Measurements from ENCODE around the gene CD180. TPM values are rescaled to one million over a fixed set of nuclear protein-coding genes. Genes with fewer than 3 reads are reported as not detected.

CD180 gene
- total RNA-seq, 1 donor from 2014 or later, result not detected

GRCh38 chr5:67195406-67196275 lies 958 bp downstream of the CD180 start:
- H3K4me3 Mint-ChIP-seq (ENCODE audit: unreplicated experiment), result no peak overlapping the region
- H3K27ac Mint-ChIP-seq (ENCODE audit: unreplicated experiment), result no peak overlapping the region
- H3K4me1 Mint-ChIP-seq (ENCODE audit: low read depth, unreplicated experiment), result peaks cover 3% of the 10 kb centered on the region
- peaks cover 2% of the 10 kb centered on the region for H3K9me3 Mint-ChIP-seq (ENCODE audit: unreplicated experiment)
- H3K36me3 Mint-ChIP-seq (ENCODE audit: unreplicated experiment), result peaks cover 8% of the 10 kb centered on the region
- no peak for DNase-seq
- TF ChIP-seq CTCF (IDR thresholded peaks at IDR 0.05; ENCODE audit: partially characterized antibody, unreplicated experiment), result no peak
- H3K27me3 Mint-ChIP-seq (ENCODE audit: unreplicated experiment), result peaks cover 4% of the 10 kb centered on the region

GRCh38 chr5:67194166-67194565 lies 2.4 kb downstream of the CD180 start:
- H3K9me3 Mint-ChIP-seq (ENCODE audit: unreplicated experiment), result peaks cover 2% of the 10 kb centered on the region
- peaks cover 4% of the 10 kb centered on the region for H3K4me1 Mint-ChIP-seq (ENCODE audit: low read depth, unreplicated experiment)
- TF ChIP-seq CTCF (IDR thresholded peaks at IDR 0.05; ENCODE audit: partially characterized antibody, unreplicated experiment), result no peak
- H3K27ac Mint-ChIP-seq (ENCODE audit: unreplicated experiment), result no peak overlapping the region
- no peak overlapping the region for H3K4me3 Mint-ChIP-seq (ENCODE audit: unreplicated experiment)
- peaks cover 8% of the 10 kb centered on the region for H3K36me3 Mint-ChIP-seq (ENCODE audit: unreplicated experiment)
- DNase-seq, result no peak
- peaks cover 4% of the 10 kb centered on the region for H3K27me3 Mint-ChIP-seq (ENCODE audit: unreplicated experiment)

GRCh38 chr5:67193439-67193807 lies 3.2 kb downstream of the CD180 start:
- Mint-ChIP-seq H3K36me3 (ENCODE audit: unreplicated experiment) (peaks cover 8% of the 10 kb centered on the region), H3K4me1 (ENCODE audit: low read depth, unreplicated experiment) (peaks cover 4% of the 10 kb centered on the region), H3K9me3 (ENCODE audit: unreplicated experiment) (peaks cover 2% of the 10 kb centered on the region), H3K4me3 (ENCODE audit: unreplicated experiment) (no peak overlapping the region), H3K27me3 (ENCODE audit: unreplicated experiment) (peaks cover 4% of the 10 kb centered on the region), H3K27ac (ENCODE audit: unreplicated experiment) (no peak overlapping the region)
- no peak for DNase-seq
- TF ChIP-seq CTCF (IDR thresholded peaks at IDR 0.05; ENCODE audit: partially characterized antibody, unreplicated experiment), result no peak

- no peak for TF ChIP-seq CTCF (IDR thresholded peaks at IDR 0.05; ENCODE audit: partially characterized antibody, unreplicated experiment)
- Mint-ChIP-seq H3K36me3 (ENCODE audit: unreplicated experiment) (peaks cover 8% of the 10 kb centered on the region), H3K27ac (ENCODE audit: unreplicated experiment) (no peak overlapping the region), H3K27me3 (ENCODE audit: unreplicated experiment) (peaks cover 4% of the 10 kb centered on the region), H3K4me1 (ENCODE audit: low read depth, unreplicated experiment) (peaks cover 4% of the 10 kb centered on the region), H3K4me3 (ENCODE audit: unreplicated experiment) (no peak overlapping the region), H3K9me3 (ENCODE audit: unreplicated experiment) (peaks cover 2% of the 10 kb centered on the region)
- DNase-seq, result no peak
These were observed 3.7 kb downstream of the CD180 start for GRCh38 chr5:67192719-67193438.

- Mint-ChIP-seq H3K27me3 (ENCODE audit: unreplicated experiment) (peaks cover 1% of the 10 kb centered on the region), H3K36me3 (ENCODE audit: unreplicated experiment) (peaks cover 8% of the 10 kb centered on the region), H3K9me3 (ENCODE audit: unreplicated experiment) (peaks cover 2% of the 10 kb centered on the region), H3K4me3 (ENCODE audit: unreplicated experiment) (no peak overlapping the region), H3K27ac (ENCODE audit: unreplicated experiment) (no peak overlapping the region), H3K4me1 (ENCODE audit: low read depth, unreplicated experiment) (peaks cover 4% of the 10 kb centered on the region)
- DNase-seq, result no peak
- no peak for TF ChIP-seq CTCF (IDR thresholded peaks at IDR 0.05; ENCODE audit: partially characterized antibody, unreplicated experiment)
These were observed 5.7 kb downstream of the CD180 start for GRCh38 chr5:67190861-67191260.
